Measurements from ENCODE around the gene TMIE.

Gene TMIE

DNA sequence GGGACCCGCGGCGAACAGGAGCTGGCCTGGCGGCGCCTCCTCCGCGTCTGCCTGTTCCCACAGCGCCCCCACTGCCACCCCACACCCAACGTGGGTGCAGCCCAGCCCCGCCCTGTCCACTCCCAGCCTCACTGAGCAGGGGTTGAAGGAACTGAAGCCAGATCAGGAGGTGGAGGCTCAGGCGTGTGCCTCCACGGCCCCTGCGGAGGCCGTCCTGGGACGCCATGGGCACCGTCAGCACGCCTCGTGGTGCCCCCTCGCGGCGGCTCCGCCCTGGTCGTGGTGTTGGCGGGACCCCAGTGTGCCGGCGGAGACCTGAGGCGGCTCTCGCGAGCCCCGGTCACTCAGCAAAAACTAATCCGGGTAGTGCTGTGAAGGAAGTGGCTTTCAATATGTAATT is 55.5 kb downstream of the TMIE start:
- Histone ChIP-seq H3K4me3 (ENCODE audit: low read length) (no peak overlapping the region), H3K36me3 (ENCODE audit: control insufficient read depth, insufficient read depth, low read length) (no peaks in the 10 kb centered on the region), H3K9ac (ENCODE audit: low read length) (no peak overlapping the region), H3K4me1 (ENCODE audit: control insufficient read depth, insufficient read depth, low read length) (no peaks in the 10 kb centered on the region), H3K27me3 (ENCODE audit: control insufficient read depth, insufficient read depth, low read length) (no peaks in the 10 kb centered on the region), H3K27ac (ENCODE audit: low read depth, low read length) (no peak overlapping the region)

DNA sequence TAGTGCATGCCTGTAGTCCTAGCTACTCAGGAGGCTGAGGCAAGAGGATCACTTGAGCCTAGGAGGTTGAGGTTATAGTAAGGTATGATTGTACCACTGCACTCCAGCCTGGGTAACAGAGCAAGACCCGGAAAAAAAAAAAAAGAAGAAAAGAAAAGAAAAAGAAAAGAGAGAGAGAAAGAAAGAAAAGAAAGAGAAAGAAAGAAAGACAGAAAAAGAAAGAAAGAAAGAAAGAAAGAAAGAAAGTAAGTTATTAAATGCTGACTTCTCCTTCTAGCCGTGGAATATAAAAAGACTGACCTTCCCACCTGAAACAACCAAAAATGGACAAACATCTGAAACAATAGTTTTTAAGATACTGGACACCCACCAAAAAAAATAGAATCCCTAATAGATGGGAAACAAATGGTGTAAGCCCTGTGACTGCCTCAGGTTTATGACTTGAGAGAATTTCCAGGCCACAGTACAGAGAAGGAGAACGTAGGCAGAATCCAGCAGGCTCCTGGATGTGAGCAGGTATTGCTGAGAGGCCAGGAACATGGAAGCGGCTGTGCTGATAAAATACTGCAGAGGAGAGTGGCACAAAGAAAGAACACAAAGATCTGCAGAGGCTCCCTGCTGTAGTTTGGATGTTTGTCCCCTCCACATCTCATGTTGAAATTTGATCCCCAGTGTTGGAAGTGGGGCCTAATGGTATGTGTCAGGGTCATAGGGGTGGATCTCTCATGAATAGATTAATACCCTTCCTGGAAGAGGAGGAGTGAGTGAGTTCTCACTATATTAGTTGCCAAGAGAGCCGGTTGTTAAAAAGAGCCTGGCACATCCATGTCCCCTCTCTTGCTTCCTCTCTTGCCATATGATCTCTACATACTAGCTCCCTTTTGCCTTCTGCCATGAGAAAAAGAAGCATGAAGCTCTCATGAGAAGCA is 58.3 kb downstream of the TMIE start:
- H3K4me1 ChIP-seq (ENCODE audit: control insufficient read depth, insufficient read depth, low read length), result no peaks in the 10 kb centered on the region
- no peak overlapping the region for H3K27ac ChIP-seq (ENCODE audit: low read depth, low read length)
- H3K4me3 ChIP-seq (ENCODE audit: low read length), result no peak overlapping the region
- H3K27me3 ChIP-seq (ENCODE audit: control insufficient read depth, insufficient read depth, low read length), result no peaks in the 10 kb centered on the region
- no peak overlapping the region for H3K9ac ChIP-seq (ENCODE audit: low read length)
- no peaks in the 10 kb centered on the region for H3K36me3 ChIP-seq (ENCODE audit: control insufficient read depth, insufficient read depth, low read length)

Measured in rectal smooth muscle tissue (tissue), 1 donor.